GM19468 (cell line): ENCODE results near the gene FMNL1.
"Not testable (repeated sequence)": the region's sequence is repeated elsewhere in the genome, so short reads cannot be mapped to it uniquely, and the experiment has no call there.

Experiments
- ATAC-seq: cut with Tn5 transposase; IDR thresholded peaks from one replicate; pipeline ENCODE4 v1.9.1; 2021; ENCODE audit warnings: mild to moderate bottlenecking, moderate library complexity, moderate number of reproducible peaks; ENCODE audit not compliant: unreplicated experiment; ENCODE audit errors: extremely low read depth

Gene FMNL1

GRCh38 chr17:45221081-45222013 lies at the start of gene FMNL1:
TSS of gene FMNL1 (plus strand) at chr17:45221885. CDS start at chr17:45222125, 240 bp downstream.
- ATAC-seq = no peak

- ATAC-seq = no peak
Measured at GRCh38 chr17:45172232-45172540, 49.5 kb upstream of the FMNL1 start.

GRCh38 chr17:45172541-45173286 lies 49.0 kb upstream of the FMNL1 start:
- ATAC-seq = no peak

- no peak for ATAC-seq
Measured at GRCh38 chr17:45175759-45176115, 45.9 kb upstream of the FMNL1 start.

GRCh38 chr17:45177563-45177962 lies 44.1 kb upstream of the FMNL1 start:
- no peak for ATAC-seq

- ATAC-seq = no peak
Measured at GRCh38 chr17:45184144-45184543, 37.5 kb upstream of the FMNL1 start.

- ATAC-seq = no peak
Measured at GRCh38 chr17:45186801-45187354, 34.8 kb upstream of the FMNL1 start.

- ATAC-seq = no peak
Measured at GRCh38 chr17:45189009-45189408, 32.7 kb upstream of the FMNL1 start.

- no peak for ATAC-seq
Measured at GRCh38 chr17:45190503-45191255, 31.0 kb upstream of the FMNL1 start.

GRCh38 chr17:45195424-45195823 lies 26.3 kb upstream of the FMNL1 start:
- no peak for ATAC-seq

- no peak for ATAC-seq
Measured at GRCh38 chr17:45197108-45197507, 24.6 kb upstream of the FMNL1 start.

- no peak for ATAC-seq
Measured at GRCh38 chr17:45197555-45198334, 23.9 kb upstream of the FMNL1 start.

GRCh38 chr17:45200701-45201100 lies 21.0 kb upstream of the FMNL1 start:
- ATAC-seq = no peak

- ATAC-seq = no peak
Measured at GRCh38 chr17:45201457-45201856, 20.2 kb upstream of the FMNL1 start.

- not testable (repeated sequence) for ATAC-seq
Measured at GRCh38 chr17:45201880-45202279, 19.8 kb upstream of the FMNL1 start.

GRCh38 chr17:45218895-45219661 lies 2.6 kb upstream of the FMNL1 start:
- no peak for ATAC-seq

- no peak for ATAC-seq
Measured at GRCh38 chr17:45220079-45220478, 1.6 kb upstream of the FMNL1 start.

GRCh38 chr17:45222014-45222288 lies 266 bp downstream of the FMNL1 start:
- no peak for ATAC-seq

- no peak for ATAC-seq
Measured at GRCh38 chr17:45222289-45222995, 757 bp downstream of the FMNL1 start.
